Neural cell (in vitro differentiated cells): ENCODE data around the gene ZNF281.

ENCODE experiments used
- CTCF ChIP-seq: fragments of 450-650 bp; IDR thresholded peaks from 2 replicates; pipeline ENCODE4 v1.5.1; 2014; ENCODE audit warnings: antibody characterized with exemption, mild to moderate bottlenecking, moderate library complexity; ENCODE audit not compliant: poor library complexity, severe bottlenecking
- EP300 ChIP-seq: fragments of 450-650 bp; conservative IDR thresholded peaks from 2 replicates; pipeline ENCODE4 v1.6.1; 2014; ENCODE audit warnings: antibody characterized with exemption, mild to moderate bottlenecking, moderate library complexity; ENCODE audit not compliant: poor library complexity, severe bottlenecking
- EZH2 ChIP-seq: fragments of 200-600, 300-800 bp; shearing (Covaris generic), sonication (generic); IDR thresholded peaks from 2 replicates; pipeline ENCODE4 v1.6.1; 2014; ENCODE audit warnings: antibody characterized with exemption, low read length, borderline replicate concordance, mild to moderate bottlenecking; ENCODE audit not compliant: insufficient read depth, poor library complexity, severe bottlenecking
- MXI1 ChIP-seq: fragments of 450-650 bp; conservative IDR thresholded peaks from 2 replicates; pipeline ENCODE4 v1.6.1; 2014; ENCODE audit warnings: antibody characterized with exemption, mild to moderate bottlenecking; ENCODE audit not compliant: poor library complexity, severe bottlenecking
- POLR2AphosphoS5 ChIP-seq: IDR thresholded peaks from 2 replicates; pipeline ENCODE4 v1.6.1; 2012
- RAD21 ChIP-seq: fragments of 450-650 bp; conservative IDR thresholded peaks from 2 replicates; pipeline ENCODE4 v1.6.1; 2014; ENCODE audit warnings: antibody characterized with exemption, mild to moderate bottlenecking, moderate library complexity
- REST ChIP-seq: IDR thresholded peaks from 2 replicates; pipeline ENCODE4 v1.6.1; 2012; ENCODE audit warnings: borderline replicate concordance
- TAF1 ChIP-seq: IDR thresholded peaks from 2 replicates; pipeline ENCODE4 v1.6.1; 2012; ENCODE audit warnings: low read depth

GRCh38 chr1:200433586-200433985, 23.8 kb upstream of the ZNF281 start:
- TF ChIP-seq POLR2AphosphoS5 (no peak), CTCF (no peak), EZH2 (no peak), REST (no peak), RAD21 (no peak), EP300 (no peak), TAF1 (no peak), MXI1 (no peak)
